CD4-positive, alpha-beta T cell treated with Interleukin-17A for 1 hour (primary cell): Measurements from ENCODE around the gene SLC49A4.
A peak's percentile ranks its signal among the peaks of the same experiment; 100 is the strongest.

Experiments used
- DNase-seq: peaks from one replicate; pipeline ENCODE4 v3.0.0-alpha.2; 2020

Gene SLC49A4

DNA sequence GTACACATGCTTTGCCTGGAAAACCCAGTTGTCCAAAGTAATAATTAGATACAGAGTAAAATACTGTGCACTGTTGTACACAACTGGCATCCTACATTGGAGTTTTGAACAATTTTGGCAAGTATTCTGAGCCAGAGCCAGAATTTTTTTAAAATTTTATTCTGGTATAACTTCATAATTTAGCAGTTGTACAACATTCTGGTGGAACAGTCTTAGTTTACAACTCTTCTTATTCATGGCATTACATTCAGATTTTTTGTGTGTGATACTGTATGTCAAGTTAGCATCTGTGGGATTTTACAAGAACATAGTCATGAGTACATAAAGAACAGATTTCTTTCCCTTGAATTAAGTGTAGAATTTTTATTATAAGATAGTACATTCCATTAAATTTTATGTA lies 67.5 kb downstream of the SLC49A4 start:
- no peak for DNase-seq

DNA sequence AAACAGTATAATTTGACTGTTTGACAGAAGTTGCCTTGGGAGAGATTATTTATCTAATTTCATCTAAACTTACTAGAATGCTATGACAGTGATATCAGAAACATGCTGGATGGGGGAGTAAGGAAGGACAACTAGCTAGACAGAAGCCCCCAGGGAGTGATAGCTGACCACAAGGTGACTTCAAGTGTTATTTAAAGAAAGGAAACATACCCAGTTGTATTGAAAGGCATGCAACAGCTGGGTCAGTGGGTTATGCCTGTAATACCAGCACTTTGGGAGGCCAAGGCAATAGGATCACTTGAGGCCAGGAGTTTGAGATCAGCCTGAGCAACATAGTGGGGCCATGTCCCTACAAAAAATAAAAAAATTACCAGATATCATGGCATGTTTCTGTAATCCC lies 69.6 kb downstream of the SLC49A4 start:
- no peak for DNase-seq

DNA sequence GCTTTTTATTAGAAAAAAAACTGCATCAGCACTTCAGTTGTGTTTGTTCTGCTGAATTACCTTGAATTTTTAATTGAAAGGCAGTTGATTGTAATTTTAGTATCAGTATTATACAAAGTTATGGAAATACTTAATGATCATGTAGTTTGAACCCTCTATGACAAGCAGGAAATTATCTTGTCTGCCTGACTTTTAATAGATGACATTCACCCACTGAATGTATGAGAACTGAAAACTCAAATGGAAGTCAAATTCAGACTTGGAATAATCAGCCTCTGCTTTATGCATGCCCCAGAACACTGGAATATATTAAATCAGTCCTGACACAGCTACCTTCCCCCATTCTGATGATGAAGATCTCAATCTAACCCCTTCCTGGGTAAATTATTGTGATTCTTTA lies 73.5 kb downstream of the SLC49A4 start:
- DNase-seq = no peak

- DNase-seq = no peak
These were observed 79.1 kb downstream of the SLC49A4 start for GRCh38 chr3:122873741-122874515.

DNA sequence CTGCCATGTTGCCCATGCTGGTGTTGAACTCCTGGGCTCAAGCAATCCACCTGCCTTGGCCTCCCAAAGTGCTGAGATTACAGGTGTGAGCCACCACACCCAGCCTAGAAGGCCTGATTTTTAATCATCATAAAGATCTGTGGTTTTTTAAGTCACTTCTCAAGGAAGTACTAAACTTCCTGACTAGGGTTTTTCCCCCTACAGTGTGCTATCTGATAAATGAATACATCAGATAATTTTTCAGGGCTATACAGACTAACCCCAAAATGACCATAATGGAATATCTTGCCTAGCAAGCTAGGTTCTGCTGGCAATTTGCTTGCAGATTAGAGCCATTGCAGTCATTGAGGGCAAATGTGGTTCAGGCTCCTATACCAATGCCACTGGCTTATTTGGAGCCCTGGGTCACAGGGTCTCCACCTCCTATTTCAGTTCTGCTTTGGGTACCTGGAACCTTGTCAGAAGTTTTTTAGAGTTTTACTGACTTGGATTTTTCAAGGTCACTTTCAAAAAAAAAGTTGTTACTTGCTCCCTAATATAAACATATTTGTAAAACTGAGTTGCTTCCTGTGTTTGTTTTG lies 80.8 kb downstream of the SLC49A4 start:
- DNase-seq = peak; percentile 14

GRCh38 chr3:122880173-122880572 lies 85.3 kb downstream of the SLC49A4 start:
- DNase-seq = no peak

GRCh38 chr3:122880624-122881023 lies 85.8 kb downstream of the SLC49A4 start:
- DNase-seq = no peak

DNA sequence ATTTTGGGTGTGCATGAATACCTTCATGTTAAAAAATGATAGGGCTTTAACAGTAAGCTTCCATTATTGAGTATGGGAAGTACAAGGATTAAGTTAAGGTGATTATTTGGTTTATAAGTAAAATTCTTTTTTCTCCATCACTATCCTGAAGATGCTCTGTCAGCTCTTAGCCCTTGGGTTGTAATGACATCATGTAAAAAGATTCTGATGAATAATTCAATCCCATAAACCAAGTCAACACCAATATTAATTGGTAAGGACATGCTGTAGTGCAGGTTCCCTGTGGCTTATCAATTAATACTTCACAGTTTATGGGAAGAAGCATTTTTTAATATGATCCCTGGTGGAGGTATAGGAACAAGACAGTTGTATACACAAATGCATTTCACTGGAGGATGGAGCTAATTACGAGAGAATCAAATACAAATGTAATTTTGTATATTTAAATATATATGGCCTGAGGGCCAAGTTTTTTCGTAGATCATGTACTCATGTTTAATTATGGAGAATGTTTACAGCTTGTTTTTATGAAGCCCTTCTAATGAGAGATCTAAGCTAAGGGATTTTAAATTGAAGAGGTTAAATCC lies 87.6 kb downstream of the SLC49A4 start:
- no peak for DNase-seq

- DNase-seq = no peak
These were observed 91.4 kb downstream of the SLC49A4 start for GRCh38 chr3:122886251-122886650.

- DNase-seq = no peak
These were observed 92.1 kb downstream of the SLC49A4 start for GRCh38 chr3:122886946-122887345.

- no peak for DNase-seq
These were observed 95.3 kb downstream of the SLC49A4 start for GRCh38 chr3:122890077-122890719.

DNA sequence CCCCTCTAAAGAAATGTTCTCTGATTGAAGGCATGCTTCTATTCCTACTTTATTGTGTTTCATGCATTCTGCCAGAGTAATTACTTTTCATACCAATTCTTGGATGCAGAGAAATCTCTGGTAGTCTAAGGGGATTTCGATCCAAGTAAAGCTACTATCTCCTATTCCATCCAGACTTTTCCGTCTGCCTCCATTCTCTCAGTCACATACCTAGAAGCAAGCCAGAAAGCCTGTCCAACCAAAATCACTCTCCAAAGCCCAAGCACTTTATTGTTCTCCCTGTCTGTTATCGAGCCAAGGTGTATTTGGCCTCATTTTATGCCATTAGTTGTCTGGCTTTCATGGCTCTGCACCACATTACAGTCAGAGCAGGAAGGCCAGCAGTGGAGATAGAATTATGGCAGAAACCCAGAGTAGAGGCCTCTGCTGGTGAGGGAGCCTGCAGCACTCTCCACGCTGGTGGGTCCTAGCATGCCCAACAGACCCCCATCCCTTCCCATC lies 95.9 kb downstream of the SLC49A4 start:
- DNase-seq = no peak

DNA sequence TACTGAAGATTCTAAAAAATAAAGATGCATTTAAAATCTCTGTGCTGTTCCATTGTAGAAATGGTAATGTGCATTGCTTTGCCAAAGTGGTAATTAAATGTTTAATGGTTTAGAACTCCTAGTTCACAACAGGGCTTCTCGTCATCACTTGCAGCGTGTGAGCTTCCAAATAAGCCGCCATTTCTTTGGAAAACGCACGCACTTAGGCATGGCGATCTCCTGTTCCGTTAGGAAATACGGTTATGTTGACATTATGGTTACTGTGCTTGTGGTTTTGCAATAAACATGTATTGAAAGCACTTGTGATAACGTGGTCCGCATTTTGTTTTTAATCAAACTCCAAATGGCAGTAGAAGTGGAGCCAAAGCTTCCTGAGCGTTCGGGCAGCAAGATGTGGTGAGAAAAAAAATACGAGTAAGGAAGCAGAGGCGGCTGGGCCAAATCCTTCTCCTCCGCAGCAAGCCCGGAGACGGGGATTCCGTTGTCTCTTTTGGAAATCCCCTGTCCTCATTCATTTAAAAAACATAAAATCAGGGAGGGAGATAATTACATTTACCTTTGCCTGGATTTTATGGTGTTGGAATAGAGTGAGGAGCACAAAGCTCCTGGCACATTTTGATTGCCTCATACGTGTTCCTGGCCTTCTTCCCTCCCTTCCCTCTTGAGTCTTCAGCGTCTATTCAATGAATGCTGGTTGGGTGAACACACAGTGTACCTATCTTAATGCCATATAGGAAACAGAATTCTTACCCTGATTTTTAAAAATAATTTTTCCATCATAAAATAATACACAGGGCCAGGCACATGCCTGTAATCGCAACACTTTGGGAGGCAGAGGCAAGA lies 97.5 kb downstream of the SLC49A4 start:
- no peak for DNase-seq

DNA sequence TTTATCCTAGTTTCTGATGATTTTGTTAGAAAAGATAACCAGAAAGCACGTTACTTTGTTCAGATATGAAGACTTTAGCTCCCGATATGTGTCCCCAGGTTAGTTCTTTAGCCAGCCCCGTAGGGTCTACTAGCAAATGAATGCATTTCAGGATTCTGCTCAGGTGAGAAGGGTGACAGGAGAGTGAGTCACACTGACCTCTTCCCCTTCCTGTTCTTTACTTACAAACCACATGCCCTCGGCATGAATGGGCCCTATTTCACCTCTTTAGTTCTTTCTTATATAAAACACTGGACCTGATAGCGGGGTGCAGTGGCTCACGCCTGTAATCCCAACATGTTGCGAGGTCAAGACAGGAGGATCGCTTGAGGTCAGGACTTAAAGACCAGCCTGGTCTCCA lies 98.4 kb downstream of the SLC49A4 start:
- DNase-seq = peak; percentile 3

- DNase-seq = no peak
These were observed 99.1 kb downstream of the SLC49A4 start for GRCh38 chr3:122893754-122894668.

DNA sequence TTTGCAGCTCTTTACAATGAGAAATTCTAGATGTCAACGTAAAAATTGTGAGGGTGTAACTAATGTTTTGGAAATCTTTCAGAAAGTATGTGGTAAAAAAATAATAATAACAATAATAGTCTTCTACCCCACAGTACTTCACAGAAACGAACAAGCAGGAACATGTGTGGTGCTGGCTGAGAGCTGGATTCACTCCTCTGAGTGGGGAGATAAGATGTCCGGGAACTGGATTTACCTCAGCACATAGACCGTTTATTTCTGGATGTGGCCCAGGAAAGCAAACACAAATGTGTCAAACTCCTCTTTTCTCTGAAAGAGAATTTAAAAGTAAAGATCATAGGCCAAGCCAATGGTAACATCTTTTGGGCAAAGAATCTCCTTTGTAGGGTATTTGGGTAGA lies 103.4 kb downstream of the SLC49A4 start:
- no peak for DNase-seq

DNA sequence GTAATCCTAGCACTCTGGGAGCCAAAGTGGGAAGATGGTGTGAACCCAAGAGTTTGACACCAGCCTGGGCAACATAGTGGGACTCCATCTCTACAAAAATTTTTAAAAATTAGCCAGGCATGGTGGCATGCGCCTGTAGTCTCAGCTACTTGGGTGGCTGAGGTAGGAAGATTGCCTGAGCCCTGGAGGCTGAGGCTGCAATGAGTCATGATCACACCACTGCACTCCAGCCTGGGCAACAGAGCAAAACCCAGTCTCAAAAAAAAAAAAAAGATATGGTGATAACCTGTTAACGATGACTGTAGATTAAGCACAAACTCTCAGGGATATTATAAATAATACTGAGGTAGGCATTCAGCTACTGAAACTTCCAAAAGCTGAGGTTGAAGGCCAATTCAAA lies 107.5 kb downstream of the SLC49A4 start:
- DNase-seq = no peak

DNA sequence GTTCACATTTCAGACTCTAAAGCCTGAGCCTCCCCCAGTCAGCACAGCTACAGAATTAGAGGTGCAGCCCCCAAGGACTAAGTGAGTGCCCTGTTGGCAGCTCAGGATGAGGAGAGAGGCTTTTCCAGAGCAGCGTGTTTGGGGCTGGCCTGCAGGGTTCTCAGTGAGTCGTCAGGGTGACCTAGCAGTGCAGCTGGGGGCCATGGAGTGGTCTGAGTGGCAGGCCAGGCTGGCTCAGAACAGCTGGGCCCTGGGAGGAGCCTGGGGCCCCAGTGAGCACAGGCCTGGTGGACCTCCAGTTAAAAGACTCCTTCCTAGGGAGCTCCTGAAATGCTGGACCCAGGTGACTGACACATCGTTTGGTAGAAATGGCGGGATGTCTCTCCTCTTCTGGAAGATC lies 108.3 kb downstream of the SLC49A4 start:
- DNase-seq = no peak

GRCh38 chr3:122907471-122907870 lies 112.6 kb downstream of the SLC49A4 start:
- no peak for DNase-seq

DNA sequence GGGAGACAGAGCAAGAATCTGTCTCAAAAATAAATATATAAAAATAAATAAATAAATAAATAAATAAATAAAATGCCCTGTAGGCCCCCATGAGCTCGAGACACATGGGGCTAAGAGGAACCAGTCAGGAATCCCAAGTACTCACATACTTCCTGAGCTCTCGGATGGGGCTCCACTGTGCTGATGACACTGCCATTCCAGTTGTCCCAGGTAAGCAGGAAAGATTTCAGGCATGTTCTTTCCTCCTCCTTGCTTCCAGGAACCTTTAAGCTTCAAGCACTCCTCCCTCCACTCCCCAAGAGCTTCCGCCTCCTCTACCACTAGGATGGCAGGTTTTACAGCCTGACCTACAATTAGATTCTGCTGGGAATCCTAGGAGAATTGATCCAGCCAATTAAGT lies 113.4 kb downstream of the SLC49A4 start:
- DNase-seq = no peak

DNA sequence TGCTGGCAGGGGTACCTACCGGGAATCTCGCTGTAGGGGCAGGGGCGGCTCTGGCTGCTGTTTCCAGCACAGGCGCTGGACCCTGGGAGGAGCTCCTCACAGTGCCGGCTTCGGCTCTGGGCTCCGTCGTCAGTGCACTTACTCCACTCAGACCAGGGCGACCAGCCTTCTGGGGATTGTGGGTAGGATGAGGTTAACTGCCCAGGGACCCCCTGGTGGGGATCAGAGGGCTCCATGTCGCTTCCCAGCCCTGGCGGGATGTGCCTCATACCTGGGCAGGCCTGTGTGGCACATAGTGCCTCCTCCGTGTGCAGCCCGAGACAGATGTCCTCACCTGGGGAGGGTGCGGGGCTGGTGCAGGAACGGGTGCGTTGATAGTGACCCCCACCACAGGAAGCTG lies 117.0 kb downstream of the SLC49A4 start:
- no peak for DNase-seq
